Right renal cortex interstitium (tissue), 3 donors: ENCODE results near the gene WDFY3. TPM values are rescaled to one million over a fixed set of nuclear protein-coding genes. Genes with fewer than 3 reads are reported as not detected.
"Not testable (repeated sequence)": the region's sequence is repeated elsewhere in the genome, so short reads cannot be mapped to it uniquely, and the experiment has no call there.

Experiments used
- DNase-seq, 3 donors: peaks; one replicate each; pipeline ENCODE4 v3.0.0-alpha.2; 2013; ENCODE audit warnings: low read depth in 3 of 3, low spot score in 2 of 3
- polyA plus RNA-seq, 3 donors: library from polyadenylated mRNA; unstranded; fragments of 120-200 nt; gene quantifications; one replicate each; pipeline ENCODE4 v1.2.1, GENCODE V29; 2013; ENCODE audit not compliant: insufficient read length in 3 of 3

The WDFY3 gene
- polyA plus RNA-seq, 3 donors: 49.5 to 54.0 (median 53.5) TPM

GRCh38 chr4:84727491-84727890 lies 239.0 kb downstream of the WDFY3 start:
- DNase-seq: no peak

GRCh38 chr4:84726356-84726755 lies 240.1 kb downstream of the WDFY3 start:
- no peak for DNase-seq

GRCh38 chr4:84722720-84723119 lies 243.8 kb downstream of the WDFY3 start:
- no peak for DNase-seq

GRCh38 chr4:84719115-84719514 lies 247.4 kb downstream of the WDFY3 start:
- DNase-seq: no peak

- no peak for DNase-seq
These were observed 247.8 kb downstream of the WDFY3 start for GRCh38 chr4:84718699-84719098.

GRCh38 chr4:84710548-84710947 lies 255.9 kb downstream of the WDFY3 start:
- no peak for DNase-seq

- no peak for DNase-seq
These were observed 257.9 kb downstream of the WDFY3 start for GRCh38 chr4:84708406-84709135.

- no peak for DNase-seq
These were observed 260.2 kb downstream of the WDFY3 start for GRCh38 chr4:84706286-84706685.

- no peak for DNase-seq
These were observed 267.4 kb downstream of the WDFY3 start for GRCh38 chr4:84699001-84699671.

GRCh38 chr4:84697615-84698201 lies 268.8 kb downstream of the WDFY3 start:
- no peak for DNase-seq

- no peak for DNase-seq
These were observed 269.3 kb downstream of the WDFY3 start for GRCh38 chr4:84697159-84697558.

- no peak for DNase-seq
These were observed 274.7 kb downstream of the WDFY3 start for GRCh38 chr4:84691800-84692199.

GRCh38 chr4:84691170-84691691 lies 275.3 kb downstream of the WDFY3 start:
- DNase-seq: no peak

- no peak for DNase-seq
These were observed 276.0 kb downstream of the WDFY3 start for GRCh38 chr4:84690481-84690880.

GRCh38 chr4:84689197-84689596 lies 277.3 kb downstream of the WDFY3 start:
- DNase-seq: no peak

- DNase-seq: no peak
These were observed 277.9 kb downstream of the WDFY3 start for GRCh38 chr4:84688605-84689004.

GRCh38 chr4:84685105-84685504 lies 281.4 kb downstream of the WDFY3 start:
- DNase-seq: no peak

GRCh38 chr4:84684361-84684760 lies 282.1 kb downstream of the WDFY3 start:
- DNase-seq: no peak

GRCh38 chr4:84683064-84683850 lies 283.2 kb downstream of the WDFY3 start:
- no peak for DNase-seq

- DNase-seq: not testable (repeated sequence)
These were observed 283.8 kb downstream of the WDFY3 start for GRCh38 chr4:84682661-84683060.
